Neural cell (in vitro differentiated cells): ENCODE measurements around the gene MEOX1. TPM values are rescaled to one million over a fixed set of nuclear protein-coding genes. Genes with fewer than 3 reads are reported as not detected.

Source experiments
- H2AFZ ChIP-seq: fragments of 200-600, 300-800 bp; sonication (generic), shearing (Covaris generic); 2 replicates; pipeline ENCODE4 v1.6.0; 2014; ENCODE audit warnings: low read depth, mild to moderate bottlenecking, antibody characterized with exemption, low read length, moderate library complexity
- H3F3A ChIP-seq: fragments of 200-600 bp; shearing (Covaris generic); 2 replicates; pipeline ENCODE4 v1.6.1; 2016; ENCODE audit warnings: mild to moderate bottlenecking, moderate library complexity, mixed read lengths, antibody characterized with exemption, low read length; ENCODE audit not compliant: insufficient read depth, poor library complexity, severe bottlenecking
- H3K27ac ChIP-seq: fragments of 200-600, 300-800 bp; sonication (generic), shearing (Covaris generic); 2 replicates; pipeline ENCODE4 v1.5.1; 2014; ENCODE audit warnings: mild to moderate bottlenecking, low read length, moderate library complexity
- H3K27me3 ChIP-seq: fragments of 300-800, 200-600 bp; sonication (generic), shearing (Covaris generic); 2 replicates; pipeline ENCODE4 v1.6.0; 2014; ENCODE audit warnings: mild to moderate bottlenecking, low read depth, low read length, moderate library complexity; ENCODE audit not compliant: insufficient read depth
- H3K36me3 ChIP-seq: fragments of 300-800, 200-600 bp; sonication (generic), shearing (Covaris generic); 2 replicates; pipeline ENCODE4 v1.5.1; 2014; ENCODE audit warnings: mild to moderate bottlenecking, antibody characterized with exemption, low read length, moderate library complexity; ENCODE audit not compliant: insufficient read depth
- H3K4me2 ChIP-seq: fragments of 300-800, 200-600 bp; sonication (generic), shearing (Covaris generic); 2 replicates; pipeline ENCODE4 v1.6.0; 2014; ENCODE audit warnings: mild to moderate bottlenecking, low read length
- H3K4me3 ChIP-seq: fragments of 300-800, 200-600 bp; sonication (generic), shearing (Covaris generic); 2 replicates; pipeline ENCODE4 v1.5.1; 2014; ENCODE audit warnings: mild to moderate bottlenecking, low read length, moderate library complexity
- H3K79me2 ChIP-seq: fragments of 200-600 bp; shearing (Covaris generic); replicated peaks from 2 replicates; pipeline ENCODE4 v1.6.0; 2014; ENCODE audit warnings: mild to moderate bottlenecking, low read length, moderate library complexity; ENCODE audit not compliant: insufficient read depth
- H3K9ac ChIP-seq: fragments of 300-800, 200-600 bp; sonication (generic), shearing (Covaris generic); 2 replicates; pipeline ENCODE4 v1.6.1; 2016; ENCODE audit warnings: mild to moderate bottlenecking, low read length, mixed read lengths
- H3K9me2 ChIP-seq: fragments of 200-600 bp; shearing (Covaris generic); 2 replicates; pipeline ENCODE4 v1.6.1; 2016; ENCODE audit warnings: mild to moderate bottlenecking, low read length, mixed read lengths; ENCODE audit not compliant: insufficient read depth
- H3K9me3 ChIP-seq: fragments of 200-600, 300-800 bp; sonication (generic), shearing (Covaris generic); 2 replicates; pipeline ENCODE4 v1.6.1; 2016; ENCODE audit warnings: mild to moderate bottlenecking, mixed run types, low read length, moderate library complexity, mixed read lengths
- H4K20me1 ChIP-seq: fragments of 200-600 bp; shearing (Covaris generic); 2 replicates; pipeline ENCODE4 v1.6.1; 2016; ENCODE audit warnings: mild to moderate bottlenecking, mixed run types; ENCODE audit not compliant: insufficient read depth
- CTCF ChIP-seq: fragments of 450-650 bp; IDR thresholded peaks from 2 replicates; pipeline ENCODE4 v1.5.1; 2014; ENCODE audit warnings: antibody characterized with exemption, mild to moderate bottlenecking, moderate library complexity; ENCODE audit not compliant: poor library complexity, severe bottlenecking
- EP300 ChIP-seq: fragments of 450-650 bp; conservative IDR thresholded peaks from 2 replicates; pipeline ENCODE4 v1.6.1; 2014; ENCODE audit warnings: antibody characterized with exemption, mild to moderate bottlenecking, moderate library complexity; ENCODE audit not compliant: poor library complexity, severe bottlenecking
- EZH2 ChIP-seq: fragments of 200-600, 300-800 bp; shearing (Covaris generic), sonication (generic); IDR thresholded peaks from 2 replicates; pipeline ENCODE4 v1.6.1; 2014; ENCODE audit warnings: antibody characterized with exemption, low read length, borderline replicate concordance, mild to moderate bottlenecking; ENCODE audit not compliant: insufficient read depth, poor library complexity, severe bottlenecking
- MXI1 ChIP-seq: fragments of 450-650 bp; conservative IDR thresholded peaks from 2 replicates; pipeline ENCODE4 v1.6.1; 2014; ENCODE audit warnings: antibody characterized with exemption, mild to moderate bottlenecking; ENCODE audit not compliant: poor library complexity, severe bottlenecking
- POLR2AphosphoS5 ChIP-seq: IDR thresholded peaks from 2 replicates; pipeline ENCODE4 v1.6.1; 2012
- RAD21 ChIP-seq: fragments of 450-650 bp; conservative IDR thresholded peaks from 2 replicates; pipeline ENCODE4 v1.6.1; 2014; ENCODE audit warnings: antibody characterized with exemption, mild to moderate bottlenecking, moderate library complexity
- REST ChIP-seq: IDR thresholded peaks from 2 replicates; pipeline ENCODE4 v1.6.1; 2012; ENCODE audit warnings: borderline replicate concordance
- SMC3 ChIP-seq: fragments of 450-650 bp; conservative IDR thresholded peaks from 2 replicates; pipeline ENCODE4 v1.6.1; 2014; ENCODE audit warnings: antibody characterized with exemption, mild to moderate bottlenecking, moderate library complexity; ENCODE audit not compliant: poor library complexity
- TAF1 ChIP-seq: IDR thresholded peaks from 2 replicates; pipeline ENCODE4 v1.6.1; 2012; ENCODE audit warnings: low read depth
- polyA plus RNA-seq: library from polyadenylated mRNA; depleted of rRNA; stranded (reverse); fragments of >200 nt; gene quantifications from 2 replicates; pipeline ENCODE4 v1.2.3, GENCODE V29; 2014

MEOX1 gene
- polyA plus RNA-seq, 1 donor from 2014 or later, result 0.50 TPM

GRCh38 chr17:43616421-43616820 lies 45.3 kb downstream of the MEOX1 start:
- no peaks in the 10 kb centered on the region for H3F3A ChIP-seq
- H3K4me2 ChIP-seq, result no peak overlapping the region
- H3K36me3 ChIP-seq, result no peaks in the 10 kb centered on the region
- H3K9me3 ChIP-seq, result no peaks in the 10 kb centered on the region
- H2AFZ ChIP-seq, result no peak overlapping the region
- H3K4me3 ChIP-seq, result no peak overlapping the region
- TF ChIP-seq TAF1 (no peak), RAD21 (no peak), SMC3 (no peak), EZH2 (no peak), POLR2AphosphoS5 (no peak), MXI1 (no peak), CTCF (no peak), REST (no peak), EP300 (no peak)
- no peak overlapping the region for H3K9ac ChIP-seq
- H3K27ac ChIP-seq, result no peak overlapping the region
- no peaks in the 10 kb centered on the region for H3K79me2 ChIP-seq
- H3K9me2 ChIP-seq, result no peaks in the 10 kb centered on the region
- H3K27me3 ChIP-seq, result no peaks in the 10 kb centered on the region
- H4K20me1 ChIP-seq, result no peaks in the 10 kb centered on the region

- no peak overlapping the region for H3K27ac ChIP-seq
- H3K27me3 ChIP-seq, result no peaks in the 10 kb centered on the region
- H3F3A ChIP-seq, result no peaks in the 10 kb centered on the region
- no peaks in the 10 kb centered on the region for H3K9me2 ChIP-seq
- TF ChIP-seq REST, result no peak
- no peak for TF ChIP-seq TAF1
- no peak for TF ChIP-seq EP300
- TF ChIP-seq EZH2, result no peak
- no peak for TF ChIP-seq SMC3
- TF ChIP-seq POLR2AphosphoS5, result no peak
- no peak for TF ChIP-seq MXI1
- TF ChIP-seq RAD21, result no peak
- TF ChIP-seq CTCF, result no peak
- H3K79me2 ChIP-seq, result no peaks in the 10 kb centered on the region
- H2AFZ ChIP-seq, result no peak overlapping the region
- H3K4me3 ChIP-seq, result no peak overlapping the region
- H3K9ac ChIP-seq, result no peak overlapping the region
- H3K36me3 ChIP-seq, result no peaks in the 10 kb centered on the region
- H3K4me2 ChIP-seq, result no peak overlapping the region
- H4K20me1 ChIP-seq, result no peaks in the 10 kb centered on the region
- H3K9me3 ChIP-seq, result no peaks in the 10 kb centered on the region
Measured at GRCh38 chr17:43616029-43616351, 45.7 kb downstream of the MEOX1 start.
